Stomach (tissue), 4 donors: ENCODE results near the gene CALM3.

Experiments
- POLR2A ChIP-seq, 4 donors: fragments of 450-650 bp; IDR thresholded peaks; one replicate each; pipeline ENCODE4 v1.6.1; 2016; ENCODE audit warnings: antibody characterized with exemption in 4 of 4, control low read depth in 2 of 4, mild to moderate bottlenecking in 1 of 4, moderate library complexity in 1 of 4
- POLR2AphosphoS5 ChIP-seq, 3 donors: sonication (generic); formaldehyde crosslinking; IDR thresholded peaks; one replicate each; pipeline ENCODE4 v1.6.1; 2016; ENCODE audit warnings: antibody characterized with exemption in 3 of 3
- TF ChIP-seq, protein P1 (sequence below), 7 experiments: fragments of 450-650 bp in 4 of 7; fragments of 200-600 bp in 3 of 7; sonication (generic) in 3 of 7; IDR thresholded peaks; one replicate each; pipeline ENCODE4 v1.5.1; 2016 to 2019; ENCODE audit warnings: antibody characterized with exemption in 7 of 7, control low read depth in 2 of 7, mild to moderate bottlenecking in 1 of 7

DNA sequence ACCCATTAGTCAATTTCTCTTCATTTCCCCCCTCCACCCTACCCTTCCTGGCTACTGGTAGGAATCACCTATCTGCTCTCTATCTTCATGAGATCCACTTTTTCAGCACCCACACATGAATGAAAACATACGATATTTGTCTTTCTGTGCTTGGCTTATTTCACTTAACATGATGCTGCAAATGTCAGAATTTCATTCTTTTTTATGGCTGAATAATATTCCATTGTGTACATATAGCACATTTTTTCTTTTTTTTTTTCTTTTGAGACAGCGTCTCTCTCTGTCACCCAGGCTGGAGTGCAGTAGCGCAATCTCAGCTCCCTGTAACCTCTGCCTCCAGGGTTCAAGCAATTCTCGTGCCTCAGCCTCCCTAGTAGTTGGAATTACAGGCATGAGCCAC lies 9.9 kb upstream of the CALM3 start:
- TF ChIP-seq, protein P1, sequence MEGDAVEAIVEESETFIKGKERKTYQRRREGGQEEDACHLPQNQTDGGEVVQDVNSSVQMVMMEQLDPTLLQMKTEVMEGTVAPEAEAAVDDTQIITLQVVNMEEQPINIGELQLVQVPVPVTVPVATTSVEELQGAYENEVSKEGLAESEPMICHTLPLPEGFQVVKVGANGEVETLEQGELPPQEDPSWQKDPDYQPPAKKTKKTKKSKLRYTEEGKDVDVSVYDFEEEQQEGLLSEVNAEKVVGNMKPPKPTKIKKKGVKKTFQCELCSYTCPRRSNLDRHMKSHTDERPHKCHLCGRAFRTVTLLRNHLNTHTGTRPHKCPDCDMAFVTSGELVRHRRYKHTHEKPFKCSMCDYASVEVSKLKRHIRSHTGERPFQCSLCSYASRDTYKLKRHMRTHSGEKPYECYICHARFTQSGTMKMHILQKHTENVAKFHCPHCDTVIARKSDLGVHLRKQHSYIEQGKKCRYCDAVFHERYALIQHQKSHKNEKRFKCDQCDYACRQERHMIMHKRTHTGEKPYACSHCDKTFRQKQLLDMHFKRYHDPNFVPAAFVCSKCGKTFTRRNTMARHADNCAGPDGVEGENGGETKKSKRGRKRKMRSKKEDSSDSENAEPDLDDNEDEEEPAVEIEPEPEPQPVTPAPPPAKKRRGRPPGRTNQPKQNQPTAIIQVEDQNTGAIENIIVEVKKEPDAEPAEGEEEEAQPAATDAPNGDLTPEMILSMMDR (IDR thresholded peaks at IDR 0.05), result no peak
- TF ChIP-seq POLR2A (IDR thresholded peaks at IDR 0.05) (no peak), POLR2AphosphoS5 (IDR thresholded peaks at IDR 0.05) (no peak)
